Measurements from ENCODE around the gene EPHA2.
A peak's percentile ranks its signal among the peaks of the same experiment; 100 is the strongest.
"Not testable (repeated sequence)": the region's sequence is repeated elsewhere in the genome, so short reads cannot be mapped to it uniquely, and the experiment has no call there.

Gene EPHA2

DNA sequence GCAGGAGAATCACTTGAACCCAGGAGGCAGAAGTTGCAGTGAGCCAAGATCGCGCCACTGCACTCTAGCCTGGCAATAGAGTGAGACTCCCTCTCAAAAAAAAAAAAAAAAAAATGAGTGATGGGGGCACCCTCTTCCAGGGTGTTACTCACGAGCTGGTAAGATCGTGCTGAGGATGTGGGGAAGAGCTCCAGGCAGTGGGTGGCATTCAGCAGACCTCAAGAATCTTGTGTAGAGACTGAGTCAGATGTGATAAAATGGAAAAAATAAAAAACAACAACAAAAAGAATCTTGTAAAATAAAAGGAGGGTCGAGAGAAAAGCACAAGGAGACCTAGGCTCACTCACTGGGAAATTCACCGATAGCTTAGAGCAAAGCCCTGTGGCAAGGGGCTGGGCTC is 38.5 kb downstream of the EPHA2 start:
- DNase-seq (no peak), ATAC-seq (replicated peaks) (no peak)
- no peak overlapping the region for H3K27ac Mint-ChIP-seq
- no peaks in the 10 kb centered on the region for H3K36me3 Mint-ChIP-seq (ENCODE audit: insufficient read depth)
- H3K4me1 Mint-ChIP-seq (ENCODE audit: low read depth in 2 of 2) = peaks cover 15 to 16% of the 10 kb centered on the region in 2 donors
- H3K9me3 Mint-ChIP-seq = no peaks in the 10 kb centered on the region
- H3K27me3 Mint-ChIP-seq = peaks cover 6 to 21% of the 10 kb centered on the region in 2 donors
- H3K4me3 Mint-ChIP-seq = no peak overlapping the region

DNA sequence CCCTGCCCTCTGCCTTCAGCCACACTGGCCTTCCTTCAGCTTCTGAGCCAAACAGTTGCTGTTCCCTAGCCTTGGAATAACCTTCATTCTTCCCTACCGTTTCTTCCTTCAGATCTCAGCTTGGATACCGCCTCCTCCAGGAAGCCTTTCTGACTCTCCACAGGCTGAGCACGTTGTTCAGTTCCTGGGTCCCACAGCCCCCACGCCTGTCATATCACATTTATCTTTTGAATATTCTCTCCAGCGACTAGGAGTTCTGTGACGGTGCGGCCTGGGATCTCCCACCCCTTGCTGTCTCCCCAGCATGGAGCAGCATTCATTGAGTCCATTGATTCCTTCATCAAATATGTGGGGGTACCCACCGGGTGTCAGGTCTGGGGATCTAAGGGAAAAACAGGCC is 39.2 kb downstream of the EPHA2 start:
- no peaks in the 10 kb centered on the region for H3K36me3 Mint-ChIP-seq (ENCODE audit: insufficient read depth)
- ATAC-seq (replicated peaks) (no peak), DNase-seq (no peak)
- H3K4me3 Mint-ChIP-seq = no peak overlapping the region
- H3K27me3 Mint-ChIP-seq = peaks cover 11 to 28% of the 10 kb centered on the region in 2 donors
- H3K4me1 Mint-ChIP-seq (ENCODE audit: low read depth in 2 of 2) = peaks cover 11 to 14% of the 10 kb centered on the region in 2 donors
- no peak overlapping the region for H3K27ac Mint-ChIP-seq
- no peaks in the 10 kb centered on the region for H3K9me3 Mint-ChIP-seq

DNA sequence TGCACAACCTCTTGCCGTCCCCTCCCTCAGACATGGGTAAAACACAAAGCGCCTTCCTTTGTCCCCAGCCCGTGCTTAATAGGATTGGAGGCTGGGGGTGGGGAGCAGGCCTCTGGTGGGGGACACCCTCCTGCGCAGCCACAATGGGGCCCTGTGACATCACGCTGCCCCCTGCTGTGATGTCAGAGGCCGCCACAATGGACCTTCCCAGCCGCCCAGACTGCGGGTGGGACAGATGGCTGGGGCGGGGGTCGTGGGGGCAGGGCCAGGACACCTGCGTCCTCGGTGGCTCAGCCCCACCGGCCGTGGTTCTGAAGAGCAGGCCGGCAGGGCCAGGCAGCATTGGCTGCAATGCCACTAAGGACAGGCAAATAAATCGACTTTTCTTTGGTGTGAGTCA is 39.9 kb downstream of the EPHA2 start:
- Mint-ChIP-seq H3K36me3 (ENCODE audit: insufficient read depth) (no peaks in the 10 kb centered on the region), H3K9me3 (no peaks in the 10 kb centered on the region), H3K27ac (no peak overlapping the region), H3K4me1 (ENCODE audit: low read depth in 2 of 2) (peaks cover 9 to 14% of the 10 kb centered on the region in 2 donors), H3K4me3 (no peak overlapping the region), H3K27me3 (peaks cover 17 to 34% of the 10 kb centered on the region in 2 donors)
- no peak for ATAC-seq (replicated peaks)
- DNase-seq = no peak

DNA sequence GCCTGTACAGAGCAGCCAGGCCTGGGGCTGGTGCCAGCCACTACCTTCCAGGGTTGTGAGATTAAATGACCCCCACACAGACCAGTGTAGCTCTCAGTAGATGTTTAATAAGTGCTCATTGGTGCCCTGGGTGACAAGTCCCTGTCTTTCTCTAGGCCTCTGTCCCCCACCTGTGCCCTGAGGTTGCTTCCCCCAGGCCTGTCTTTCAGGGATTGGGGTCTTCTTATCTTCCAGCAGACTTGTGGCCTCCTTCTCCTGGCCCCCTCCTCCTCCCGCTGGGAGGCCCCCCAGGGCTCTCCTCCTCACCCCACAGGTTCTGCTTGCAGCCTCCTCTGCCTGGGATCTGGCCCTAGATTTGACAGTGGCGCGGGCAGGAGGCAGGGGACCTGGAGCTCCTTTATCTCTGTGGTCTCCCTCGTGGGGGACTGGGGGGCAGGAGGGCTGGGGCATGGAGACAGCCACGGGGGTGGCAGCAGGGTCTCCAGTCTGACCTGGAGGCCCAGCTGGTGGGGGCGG is 40.3 kb downstream of the EPHA2 start:
- no peak for DNase-seq
- no peak overlapping the region for H3K27ac Mint-ChIP-seq
- H3K4me1 Mint-ChIP-seq (ENCODE audit: low read depth in 2 of 2) = peaks cover 4 to 10% of the 10 kb centered on the region in 2 donors
- peaks cover 17 to 39% of the 10 kb centered on the region in 2 donors for H3K27me3 Mint-ChIP-seq
- H3K9me3 Mint-ChIP-seq = no peaks in the 10 kb centered on the region
- H3K4me3 Mint-ChIP-seq = no peak overlapping the region
- no peak for ATAC-seq (replicated peaks)
- no peaks in the 10 kb centered on the region for H3K36me3 Mint-ChIP-seq (ENCODE audit: insufficient read depth)

DNA sequence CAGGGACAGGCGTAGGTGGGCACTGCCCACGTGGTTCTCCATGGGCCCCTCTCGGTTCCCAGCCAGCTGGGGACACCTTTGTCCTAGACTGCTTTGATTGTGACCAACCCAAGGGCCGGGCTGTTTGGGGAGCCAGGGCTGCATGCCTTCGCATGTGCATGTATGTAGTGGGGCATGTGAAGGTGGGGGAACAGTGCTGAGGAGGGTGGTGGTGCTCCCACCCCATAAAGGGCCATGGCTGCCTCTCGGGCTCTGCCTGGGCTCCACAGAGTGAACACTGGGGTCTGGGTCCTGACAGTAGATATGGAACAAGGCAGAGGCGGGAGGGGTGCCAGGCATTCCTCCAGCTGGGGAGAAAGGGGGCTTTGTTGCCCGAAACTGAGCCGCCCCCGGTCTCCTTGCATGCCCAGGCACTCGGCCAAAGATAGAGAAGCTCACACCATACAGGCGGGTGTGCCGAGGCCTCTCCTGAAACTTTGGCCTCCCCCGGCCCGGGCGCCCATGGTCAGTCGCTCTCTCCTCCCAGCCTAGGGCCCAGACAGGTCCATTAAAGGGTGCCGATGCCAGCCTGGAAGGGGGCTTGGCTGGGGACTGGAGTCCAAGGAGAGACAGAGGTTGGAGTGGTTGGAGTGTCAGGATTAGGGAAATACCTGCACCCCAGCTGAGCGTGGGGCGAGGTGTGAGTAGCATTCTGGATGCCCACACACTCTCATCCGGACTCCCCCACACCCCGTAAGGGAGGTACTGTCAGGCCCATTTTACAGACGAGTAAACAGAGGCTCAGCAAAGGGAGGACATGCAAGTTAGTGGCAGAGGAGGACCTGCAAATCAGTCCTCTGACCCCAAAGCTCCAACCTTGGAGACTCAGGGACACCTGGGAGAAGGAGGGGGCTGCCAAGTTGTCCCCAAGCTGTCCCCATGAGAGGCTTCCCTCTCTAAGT is 41.1 kb downstream of the EPHA2 start:
- no peak overlapping the region for H3K27ac Mint-ChIP-seq

DNA sequence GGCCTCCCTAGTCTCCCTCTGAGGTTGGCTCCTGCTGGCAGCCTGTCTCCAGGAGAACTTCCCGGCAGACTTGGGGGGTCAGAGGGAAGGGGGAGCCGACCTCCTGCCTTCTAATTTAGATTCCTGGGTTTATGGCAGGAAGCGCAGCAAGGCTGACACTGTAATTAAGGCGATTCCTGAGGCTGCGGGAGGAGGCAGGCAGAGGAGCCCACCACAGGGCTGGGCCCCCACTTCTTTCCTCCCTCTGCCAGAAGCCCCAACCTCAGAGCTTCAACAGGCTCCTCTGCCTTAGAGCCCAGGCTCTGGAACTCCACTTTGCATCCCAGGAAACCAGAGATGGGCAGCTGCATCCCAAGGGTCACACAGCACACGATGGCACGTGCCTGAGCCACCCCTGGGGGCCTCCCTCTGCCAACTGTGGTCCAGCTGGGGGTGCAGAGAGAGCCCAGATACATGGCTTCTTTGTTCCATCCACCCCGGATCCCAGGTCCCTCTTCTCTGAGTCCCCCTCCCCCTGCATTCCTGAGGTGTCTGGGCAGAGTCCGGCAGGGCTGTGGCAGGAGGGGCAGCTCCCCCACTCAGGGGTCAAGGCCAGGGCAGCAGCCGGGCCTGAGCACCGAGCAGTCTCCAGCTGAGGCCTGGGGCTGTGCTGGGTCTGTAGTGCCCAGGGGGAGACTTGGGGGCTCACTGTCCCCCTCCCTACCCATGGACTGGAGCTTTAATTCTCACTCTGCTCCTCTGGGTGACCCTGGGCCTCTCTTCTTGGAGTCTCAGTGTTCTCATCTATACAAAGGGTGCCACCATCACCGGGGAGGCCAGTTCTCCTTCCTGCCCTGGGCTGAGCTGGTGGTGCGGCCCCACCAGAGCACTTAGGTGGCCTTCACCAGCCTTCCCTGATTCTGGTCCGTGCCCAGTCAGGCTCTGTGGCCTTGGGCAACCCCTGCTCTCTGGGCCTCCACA is 43.0 kb downstream of the EPHA2 start:
- ATAC-seq (replicated peaks) = no peak
- H3K27me3 Mint-ChIP-seq = peaks cover 17 to 47% of the 10 kb centered on the region in 2 donors
- H3K36me3 Mint-ChIP-seq (ENCODE audit: insufficient read depth) = no peaks in the 10 kb centered on the region
- H3K9me3 Mint-ChIP-seq = peaks cover 0 to 3% of the 10 kb centered on the region in 2 donors
- H3K4me3 Mint-ChIP-seq = no peak overlapping the region
- DNase-seq = no peak
- H3K4me1 Mint-ChIP-seq (ENCODE audit: low read depth in 2 of 2) = peaks cover 4 to 10% of the 10 kb centered on the region in 2 donors
- H3K27ac Mint-ChIP-seq = peak overlapping the region in 1 of 2 donors; percentile 59

More for the DNA sequence above, 41.1 kb downstream of the EPHA2 start:
- Mint-ChIP-seq H3K4me1 (ENCODE audit: low read depth in 2 of 2) (peaks cover 4 to 10% of the 10 kb centered on the region in 2 donors), H3K4me3 (no peak overlapping the region), H3K9me3 (no peaks in the 10 kb centered on the region), H3K36me3 (ENCODE audit: insufficient read depth) (no peaks in the 10 kb centered on the region), H3K27me3 (peaks cover 17 to 46% of the 10 kb centered on the region in 2 donors)
- ATAC-seq (replicated peaks) = no peak
- DNase-seq = no peak

DNA sequence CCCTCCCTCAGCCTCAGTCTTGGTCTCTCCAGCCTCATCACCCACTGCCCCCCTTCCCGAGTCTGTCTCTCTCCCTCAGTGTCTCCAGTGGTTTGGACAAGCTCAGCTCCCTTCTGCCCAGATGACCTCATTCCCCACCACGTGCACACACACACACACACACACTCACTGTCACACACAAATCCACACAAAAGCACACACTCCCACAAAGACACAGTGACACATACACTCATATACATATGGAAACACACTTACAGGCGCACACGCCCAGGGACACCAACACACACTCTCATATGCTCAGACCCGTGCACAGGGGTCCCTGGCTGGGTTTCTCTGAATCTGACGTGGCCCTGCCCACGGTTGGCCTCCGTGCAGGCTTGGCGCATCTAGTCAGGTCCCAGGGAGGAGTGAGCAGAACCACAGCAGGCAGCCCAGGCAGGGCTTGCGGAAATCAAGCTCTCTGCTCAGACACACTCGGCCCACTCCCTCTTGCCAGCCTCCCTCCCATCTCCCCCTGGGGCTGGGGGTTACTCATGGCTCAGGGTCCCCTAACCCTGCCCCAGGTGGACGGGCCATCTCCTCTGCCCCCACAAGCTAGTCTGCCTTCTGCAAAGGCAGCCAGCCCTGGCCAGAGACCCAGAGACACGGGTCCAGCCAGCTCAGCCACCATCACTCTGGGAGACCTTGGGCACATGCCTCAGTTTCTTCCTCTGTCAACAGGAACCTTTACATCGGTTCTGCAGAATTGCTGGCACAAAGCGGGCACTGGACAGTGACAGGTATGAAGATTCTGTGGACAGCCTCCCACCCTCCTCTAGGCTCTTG is 43.9 kb downstream of the EPHA2 start:
- Mint-ChIP-seq H3K27ac (peak overlapping the region in 1 of 2 donors; percentile 3), H3K27me3 (peaks cover 17 to 46% of the 10 kb centered on the region in 2 donors), H3K4me1 (ENCODE audit: low read depth in 2 of 2) (peaks cover 4 to 5% of the 10 kb centered on the region in 2 donors), H3K4me3 (no peak overlapping the region), H3K36me3 (ENCODE audit: insufficient read depth) (no peaks in the 10 kb centered on the region), H3K9me3 (peaks cover 0 to 3% of the 10 kb centered on the region in 2 donors)
- DNase-seq (no peak), ATAC-seq (replicated peaks) (no peak)

DNA sequence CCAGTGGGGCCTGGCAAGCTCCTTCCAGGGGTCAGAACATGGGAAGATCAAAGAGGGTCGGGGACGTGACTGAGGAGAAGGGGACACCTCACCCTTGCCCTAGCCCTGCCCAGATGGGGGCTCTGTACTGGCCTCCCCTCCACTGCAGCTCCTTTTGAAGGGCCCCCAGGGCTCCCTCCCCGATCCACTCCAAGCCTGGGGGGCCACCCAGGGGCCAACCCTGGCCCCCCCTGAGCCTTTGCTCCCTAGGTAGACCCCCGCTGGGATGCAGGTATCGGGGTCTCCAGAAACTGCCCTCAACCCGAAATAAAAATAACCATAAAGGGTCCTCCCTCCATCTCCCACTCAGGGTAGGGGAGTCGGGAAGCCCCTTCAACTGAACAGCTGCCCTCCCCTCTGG is 45.0 kb downstream of the EPHA2 start:
- Mint-ChIP-seq H3K27me3 (peaks cover 22 to 39% of the 10 kb centered on the region in 2 donors), H3K4me3 (no peak overlapping the region), H3K4me1 (ENCODE audit: low read depth in 2 of 2) (no peaks in the 10 kb centered on the region), H3K36me3 (ENCODE audit: insufficient read depth) (no peaks in the 10 kb centered on the region), H3K9me3 (peaks cover 0 to 3% of the 10 kb centered on the region in 2 donors), H3K27ac (no peak overlapping the region)
- ATAC-seq (replicated peaks) = no peak
- DNase-seq = no peak

DNA sequence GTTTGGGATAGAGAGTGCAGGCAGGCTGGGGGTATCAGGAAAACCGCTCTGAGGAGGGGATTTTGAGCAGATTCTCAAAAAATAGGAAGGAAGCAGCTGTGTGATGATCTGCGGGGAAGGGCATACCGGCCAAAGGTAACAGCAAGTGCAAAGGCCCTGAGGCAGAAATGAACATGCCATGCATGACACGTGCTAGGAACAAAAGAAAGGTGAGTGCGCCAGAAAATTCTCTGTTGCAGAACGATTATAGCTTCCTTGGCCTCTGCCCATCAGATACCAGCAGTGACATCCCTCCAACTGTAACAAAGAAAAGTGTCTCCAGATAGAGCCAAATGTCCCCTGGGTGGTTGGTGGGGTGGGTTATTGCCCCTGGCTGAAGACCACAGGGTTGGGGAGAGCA is 45.4 kb downstream of the EPHA2 start:
- Mint-ChIP-seq H3K4me1 (ENCODE audit: low read depth in 2 of 2) (no peaks in the 10 kb centered on the region), H3K27ac (no peak overlapping the region), H3K36me3 (ENCODE audit: insufficient read depth) (no peaks in the 10 kb centered on the region), H3K4me3 (no peak overlapping the region), H3K27me3 (peaks cover 22 to 39% of the 10 kb centered on the region in 2 donors), H3K9me3 (peaks cover 0 to 3% of the 10 kb centered on the region in 2 donors)
- DNase-seq (no peak), ATAC-seq (replicated peaks) (no peak)

DNA sequence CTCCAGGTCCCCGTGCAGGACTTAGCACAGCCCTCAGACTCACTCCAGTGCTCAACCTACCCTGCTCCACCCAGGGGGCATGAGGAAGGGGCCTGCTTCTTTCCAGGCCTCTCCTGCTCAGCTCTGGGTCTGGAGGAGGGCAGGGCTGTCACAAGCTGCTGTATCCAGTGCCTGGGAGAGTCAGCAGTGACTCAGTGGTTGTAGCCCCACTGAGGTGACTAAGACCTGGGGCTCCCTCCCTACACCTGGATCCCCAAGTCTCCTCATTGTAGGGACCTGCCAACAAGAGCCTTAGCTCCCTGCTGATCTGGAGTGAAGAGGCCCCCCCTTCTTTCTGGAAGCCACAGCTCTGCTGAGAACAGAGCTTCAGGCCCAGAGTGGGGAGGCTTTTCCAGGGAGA is 46.3 kb downstream of the EPHA2 start:
- no peaks in the 10 kb centered on the region for H3K36me3 Mint-ChIP-seq (ENCODE audit: insufficient read depth)
- no peaks in the 10 kb centered on the region for H3K4me1 Mint-ChIP-seq (ENCODE audit: low read depth in 2 of 2)
- H3K27me3 Mint-ChIP-seq = peaks cover 22 to 39% of the 10 kb centered on the region in 2 donors
- H3K9me3 Mint-ChIP-seq = peaks cover 0 to 3% of the 10 kb centered on the region in 2 donors
- ATAC-seq (replicated peaks) (no peak), DNase-seq (no peak)
- peak overlapping the region in 1 of 2 donors; percentile 30 for H3K27ac Mint-ChIP-seq
- H3K4me3 Mint-ChIP-seq = no peak overlapping the region

DNA sequence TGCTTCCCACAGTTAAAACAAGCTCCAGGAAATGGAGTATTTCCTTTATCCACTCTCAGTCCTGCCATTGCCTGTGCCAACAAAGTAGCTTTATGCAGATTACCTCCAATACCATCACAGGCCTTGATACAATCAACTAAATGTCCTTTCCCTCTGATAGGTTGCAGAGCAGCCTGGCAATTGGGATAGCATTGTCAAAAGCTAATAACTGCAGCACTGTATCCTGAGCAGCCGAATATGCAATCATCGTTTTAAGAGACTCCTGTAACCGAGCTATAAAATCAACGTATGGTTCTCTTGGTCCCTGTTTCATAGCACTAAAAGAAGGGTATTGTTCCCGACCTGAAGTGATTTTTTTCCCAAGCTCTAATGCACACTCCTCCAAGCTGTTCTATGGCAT is 48.8 kb downstream of the EPHA2 start:
- ATAC-seq (replicated peaks); H3K9me3 Mint-ChIP-seq; H3K27ac Mint-ChIP-seq; H3K4me1 Mint-ChIP-seq (ENCODE audit: low read depth in 2 of 2); DNase-seq; H3K4me3 Mint-ChIP-seq; H3K36me3 Mint-ChIP-seq (ENCODE audit: insufficient read depth): not testable (repeated sequence)
- peaks cover 16 to 29% of the 10 kb centered on the region in 2 donors for H3K27me3 Mint-ChIP-seq

DNA sequence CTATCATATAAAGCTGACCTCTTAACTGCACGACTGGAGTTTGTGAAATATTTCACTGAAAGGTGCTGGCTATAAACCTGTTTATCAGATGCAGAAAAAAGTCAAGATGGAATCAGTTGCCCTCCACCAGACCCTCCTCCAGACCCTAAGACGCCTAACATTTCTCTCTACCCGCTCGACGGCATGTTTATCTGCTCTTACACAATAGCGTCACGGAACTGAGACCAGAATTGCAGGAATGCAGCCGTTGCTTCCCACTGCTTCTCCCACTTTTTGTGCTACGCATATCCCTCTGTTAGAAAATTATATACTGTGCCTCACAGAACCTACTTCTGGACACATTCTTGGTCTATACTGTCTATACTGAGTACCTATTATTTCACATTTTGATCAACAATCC is 54.2 kb downstream of the EPHA2 start:
- H3K27me3 Mint-ChIP-seq = peaks cover 16 to 28% of the 10 kb centered on the region in 2 donors
- no peaks in the 10 kb centered on the region for H3K4me1 Mint-ChIP-seq (ENCODE audit: low read depth in 2 of 2)
- no peaks in the 10 kb centered on the region for H3K9me3 Mint-ChIP-seq
- no peak overlapping the region for H3K27ac Mint-ChIP-seq
- no peak for ATAC-seq (replicated peaks)
- H3K4me3 Mint-ChIP-seq = no peak overlapping the region
- DNase-seq = no peak
- H3K36me3 Mint-ChIP-seq (ENCODE audit: insufficient read depth) = peaks cover 4% of the 10 kb centered on the region
